Psoas muscle (tissue), 8 donors: ENCODE measurements around the gene MAN2A1. TPM values are rescaled to one million over a fixed set of nuclear protein-coding genes. Genes with fewer than 3 reads are reported as not detected.

ENCODE experiments used
- ATAC-seq, 4 donors: fragments of 200-7000 bp; cut with Tn5 transposase; one replicate each; pipeline ENCODE4 v1.9.1; 2020; ENCODE audit warnings: moderate library complexity in 3 of 4, mild to moderate bottlenecking in 2 of 4
- DNase-seq, 2 donors: peaks; one replicate each; pipeline ENCODE4 v3.0.0-alpha.2; 2020
- H3K27ac ChIP-seq: fragments of 200-600 bp; one replicate; pipeline ENCODE4 v1.8.0; 2022
- H3K27me3 ChIP-seq, 3 donors: fragments of 200-600 bp in 1 of 3; one replicate each; pipeline versions ENCODE4 v1.6.1 to v1.8.0; 2013 to 2022; ENCODE audit warnings: low read length in 2 of 3, mild to moderate bottlenecking in 2 of 3, moderate library complexity in 1 of 3; ENCODE audit not compliant: insufficient read depth in 3 of 3
- H3K36me3 ChIP-seq, 2 donors: fragments of 200-600 bp in 1 of 2; one replicate each; pipeline versions ENCODE4 v1.6.1 to v1.8.0; 2013 to 2022; ENCODE audit warnings: low read depth in 1 of 2, mild to moderate bottlenecking in 1 of 2, moderate library complexity in 1 of 2; ENCODE audit not compliant: insufficient read depth in 1 of 2
- H3K4me1 ChIP-seq: fragments of 200-600 bp; one replicate; pipeline ENCODE4 v1.8.0; 2022
- H3K4me3 ChIP-seq: fragments of 200-600 bp; one replicate; pipeline ENCODE4 v1.8.0; 2022; ENCODE audit warnings: mild to moderate bottlenecking
- H3K9me3 ChIP-seq: fragments of 200-600 bp; one replicate; pipeline ENCODE4 v1.8.0; 2022
- WGBS, 3 donors: extraction: QIAGEN DNeasy Blood & Tissue Kit; methylation state at CpG; one replicate each; pipeline versions ENCODE4 v1.1.6 to v1.1.7; 2013; 5-methylcytosine and 5-hydroxymethylcytosine counted together
- intact Hi-C, 2 donors: fragments of 100-400 bp; cut with DNase I; formaldehyde crosslinking; loops; one replicate each; pipeline versions ENCODE4 v1.11.0 to v1.14.2; 2022
- polyA plus RNA-seq, 3 donors: library from polyadenylated mRNA; stranded (reverse); fragments of 200-250 nt; gene quantifications; one replicate each; pipeline ENCODE4 v1.2.3, GENCODE V29; 2013
- total RNA-seq, 4 donors: library from RNA; stranded (reverse); fragmentation: NEBNext Ultra II Directional in 2 of 4; extraction: Animal tissue kit (Norgen Biotek cat#: 25700) in 2 of 4; gene quantifications; one replicate each; pipeline versions ENCODE4 v1.2.1 to v1.2.4, GENCODE V29; 2021 to 2023
- TF ChIP-seq, protein P1 (sequence below): fragments of 200-600 bp; IDR thresholded peaks from one replicate; pipeline ENCODE4 v1.8.0; 2022; ENCODE audit warnings: antibody characterized with exemption
- donor health status: healthy with polysubstance abuse.
- donor health status: DM: no; HTN: no; CAD: no; lungs with moderate emphysema.
- donor health status: Bipolar disorder and iron deficiency.
- donor health status: healthy.
- donor health status: DM: yes; HTN: yes; CAD: no.
- donor health status: DM: no; HTN: no; CAD: no.
- donor health status: DM: no; HTN: no; CAD: no.
- donor health status: DM: yes; HTN: yes; CAD: no.

MAN2A1 gene
- total and polyA plus RNA-seq, 7 donors: 4.2 to 18.3 (median 12.8) TPM

DNA sequence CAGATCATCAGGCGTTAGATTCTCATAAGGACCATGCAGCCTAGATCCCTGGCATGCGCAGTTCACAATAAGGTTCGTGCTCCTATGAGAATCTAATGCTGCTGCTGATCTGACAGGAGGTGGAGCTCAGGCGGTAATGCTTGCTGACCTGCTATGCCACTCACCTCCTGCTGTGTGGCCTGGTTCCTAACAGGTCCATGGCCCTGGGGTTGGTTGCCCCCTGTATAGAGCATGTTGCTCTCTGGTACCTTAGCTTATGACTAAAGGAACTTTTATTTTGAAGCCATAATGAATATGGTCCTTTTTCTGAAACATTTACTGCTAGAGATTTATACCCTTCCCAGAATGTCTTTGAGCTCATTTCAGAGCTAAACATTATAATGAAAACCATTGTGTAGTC is 3.1 kb downstream of the MAN2A1 start:
- peak overlapping the region; percentile 48 for H3K4me3 ChIP-seq
- H3K27me3 ChIP-seq: no peaks in the 10 kb centered on the region
- WGBS, 3 donors: 54 to 75% (median 64%) methylated on average over 4 of the region's 4 CpGs
- TF ChIP-seq, protein P1, sequence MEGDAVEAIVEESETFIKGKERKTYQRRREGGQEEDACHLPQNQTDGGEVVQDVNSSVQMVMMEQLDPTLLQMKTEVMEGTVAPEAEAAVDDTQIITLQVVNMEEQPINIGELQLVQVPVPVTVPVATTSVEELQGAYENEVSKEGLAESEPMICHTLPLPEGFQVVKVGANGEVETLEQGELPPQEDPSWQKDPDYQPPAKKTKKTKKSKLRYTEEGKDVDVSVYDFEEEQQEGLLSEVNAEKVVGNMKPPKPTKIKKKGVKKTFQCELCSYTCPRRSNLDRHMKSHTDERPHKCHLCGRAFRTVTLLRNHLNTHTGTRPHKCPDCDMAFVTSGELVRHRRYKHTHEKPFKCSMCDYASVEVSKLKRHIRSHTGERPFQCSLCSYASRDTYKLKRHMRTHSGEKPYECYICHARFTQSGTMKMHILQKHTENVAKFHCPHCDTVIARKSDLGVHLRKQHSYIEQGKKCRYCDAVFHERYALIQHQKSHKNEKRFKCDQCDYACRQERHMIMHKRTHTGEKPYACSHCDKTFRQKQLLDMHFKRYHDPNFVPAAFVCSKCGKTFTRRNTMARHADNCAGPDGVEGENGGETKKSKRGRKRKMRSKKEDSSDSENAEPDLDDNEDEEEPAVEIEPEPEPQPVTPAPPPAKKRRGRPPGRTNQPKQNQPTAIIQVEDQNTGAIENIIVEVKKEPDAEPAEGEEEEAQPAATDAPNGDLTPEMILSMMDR: no peak
- no peak for ATAC-seq
- peak overlapping the region; percentile 95 for H3K27ac ChIP-seq
- H3K4me1 ChIP-seq: peaks cover 59% of the 10 kb centered on the region
- DNase-seq: no peak
- no peaks in the 10 kb centered on the region for H3K36me3 ChIP-seq
- intact Hi-C loops: loop anchor here (5.0 to 10.0 kb wide), 3 partner anchors 62 to 149 kb away; no protein-coding TSS in a partner anchor
- H3K9me3 ChIP-seq: no peaks in the 10 kb centered on the region

DNA sequence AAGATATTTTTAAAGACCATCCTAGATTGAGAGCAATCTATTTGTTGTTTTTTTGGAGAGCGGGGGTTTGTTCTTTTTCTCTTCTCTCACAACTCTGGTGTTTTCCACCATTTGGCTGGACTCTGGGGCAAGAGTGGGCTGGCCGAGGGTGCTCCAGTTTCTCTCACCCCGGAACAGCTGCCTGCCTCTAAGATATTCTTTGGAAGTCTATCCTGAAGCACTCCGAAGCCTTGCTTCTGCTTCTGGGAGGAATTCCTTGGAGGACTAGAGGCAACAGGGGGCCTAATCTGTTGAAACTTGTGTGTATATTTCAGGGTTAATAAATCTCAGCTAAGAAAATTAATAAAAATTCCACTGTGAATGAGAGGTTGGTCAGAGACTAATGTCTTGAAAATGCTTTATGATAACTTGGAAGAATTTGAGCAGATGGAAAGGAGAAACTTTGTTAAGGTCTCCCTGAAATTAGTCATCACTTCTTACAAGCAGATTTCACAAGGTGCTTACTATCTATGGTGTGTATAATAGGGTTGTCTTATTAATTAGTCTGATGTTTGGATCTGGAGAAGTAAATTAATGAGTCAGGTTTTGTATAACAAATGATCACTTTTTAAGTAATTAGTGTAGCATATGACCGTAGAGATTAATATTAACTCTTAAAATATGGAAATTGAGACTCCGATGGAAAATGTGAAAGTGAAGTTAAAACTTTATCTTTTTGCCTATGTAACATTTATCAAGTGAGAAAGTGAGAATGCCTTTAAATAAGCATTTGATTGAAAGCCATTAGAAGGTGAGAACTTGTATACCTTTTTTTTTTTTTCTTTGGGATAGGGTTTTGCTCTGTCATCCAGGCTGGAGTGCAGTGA is 4.0 kb downstream of the MAN2A1 start:
- peaks cover 65% of the 10 kb centered on the region for H3K4me1 ChIP-seq
- no peaks in the 10 kb centered on the region for H3K9me3 ChIP-seq
- TF ChIP-seq, protein P1: no peak
- 46 to 50% (median 48%) methylated on average over 6 of the region's 6 CpGs for WGBS, 3 donors
- H3K27ac ChIP-seq: peak overlapping the region; percentile 95
- DNase-seq: no peak
- intact Hi-C loops: loop anchor here (5.0 to 10.0 kb wide), 3 partner anchors 61 to 149 kb away; no protein-coding TSS in a partner anchor
- no peaks in the 10 kb centered on the region for H3K36me3 ChIP-seq
- H3K4me3 ChIP-seq: peak overlapping the region; percentile 48
- H3K27me3 ChIP-seq: no peaks in the 10 kb centered on the region
- no peak for ATAC-seq

DNA sequence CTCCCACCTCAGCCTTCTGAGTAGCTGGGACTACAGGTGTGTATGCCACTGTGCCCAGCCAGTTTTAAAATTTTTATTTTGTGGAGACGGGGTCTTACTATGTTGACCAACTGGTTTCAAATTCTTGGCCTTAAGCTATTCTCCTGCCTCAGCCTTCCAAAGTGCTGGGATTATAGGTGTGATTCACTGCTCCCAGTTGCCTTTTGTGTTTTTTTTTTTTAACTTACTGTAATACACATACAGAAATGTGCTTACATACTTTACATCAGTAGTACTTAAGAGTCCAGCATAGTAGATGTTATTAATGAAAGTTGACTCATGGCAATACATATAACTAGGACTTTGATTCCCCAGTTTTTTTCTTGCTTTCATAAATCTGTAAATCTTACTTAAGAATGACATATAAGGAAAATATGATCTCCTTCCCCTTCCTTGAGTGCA is 4.7 kb downstream of the MAN2A1 start:
- H3K9me3 ChIP-seq: no peaks in the 10 kb centered on the region
- intact Hi-C loops: loop anchor here (5.0 to 10.0 kb wide), 3 partner anchors 60 to 148 kb away; no protein-coding TSS in a partner anchor
- peak overlapping the region; percentile 48 for H3K4me3 ChIP-seq
- H3K4me1 ChIP-seq: peaks cover 65% of the 10 kb centered on the region
- H3K36me3 ChIP-seq: no peaks in the 10 kb centered on the region
- WGBS, 3 donors: 27 to 38% (median 34%) methylated on average over 1 of the region's 1 CpG
- TF ChIP-seq, protein P1: no peak
- ATAC-seq: peak in 1 of 4 donors; percentile 6
- no peak for DNase-seq
- peak overlapping the region; percentile 95 for H3K27ac ChIP-seq
- no peaks in the 10 kb centered on the region for H3K27me3 ChIP-seq

DNA sequence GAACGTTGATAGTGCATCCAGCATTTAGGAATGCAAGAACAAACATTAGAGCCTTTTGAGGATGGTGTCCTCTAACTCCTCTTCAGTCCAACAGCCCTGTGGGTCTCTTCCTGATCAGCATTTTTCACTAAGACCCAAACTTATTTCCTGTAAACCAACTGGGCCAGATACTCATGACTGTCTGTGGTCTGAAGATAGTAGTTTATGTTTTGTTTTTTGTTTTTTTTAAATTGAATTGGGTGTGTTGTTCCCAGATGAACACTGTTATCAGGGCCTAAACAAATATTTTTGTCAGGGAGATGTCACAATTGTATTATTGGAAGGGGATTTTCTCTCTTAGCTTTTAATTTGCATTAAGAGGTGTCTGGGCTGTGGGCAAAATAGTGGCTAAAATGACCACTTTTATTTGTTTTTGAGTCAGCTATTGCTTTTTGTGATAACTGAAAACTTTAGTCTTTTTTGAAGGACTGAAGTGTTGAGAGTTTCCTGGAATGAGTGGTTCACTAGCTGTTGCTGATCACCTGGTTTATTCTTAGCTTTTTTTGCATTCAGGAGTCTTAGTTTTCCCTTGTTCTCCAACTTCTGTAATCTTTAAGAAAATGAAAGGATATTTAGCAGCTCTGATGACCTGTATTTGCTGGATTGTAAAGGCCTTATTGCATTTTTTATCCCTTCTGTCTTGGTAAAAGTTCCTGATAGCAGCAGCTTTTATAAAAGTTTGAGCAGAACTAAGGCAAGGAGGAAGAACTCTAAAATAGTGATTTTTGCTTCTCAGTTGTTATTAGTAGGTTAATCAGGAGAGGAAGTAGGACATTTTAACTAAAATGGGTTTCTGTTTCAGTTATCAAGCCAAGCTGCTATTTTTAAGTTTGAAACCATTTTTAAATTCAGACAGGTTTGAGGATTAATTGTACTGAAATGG is 5.5 kb downstream of the MAN2A1 start:
- no peaks in the 10 kb centered on the region for H3K9me3 ChIP-seq
- H3K36me3 ChIP-seq: no peaks in the 10 kb centered on the region
- peaks cover 65% of the 10 kb centered on the region for H3K4me1 ChIP-seq
- no peaks in the 10 kb centered on the region for H3K27me3 ChIP-seq
- TF ChIP-seq, protein P1: no peak
- 19 to 41% (median 35%) methylated on average over 1 of the region's 1 CpG for WGBS, 3 donors
- peak overlapping the region; percentile 95 for H3K27ac ChIP-seq
- DNase-seq (no peak), ATAC-seq (no peak)
- intact Hi-C loops: loop anchor here in 1 of 2 donors (10.0 kb wide), 1 partner anchor 60 kb away; no protein-coding TSS in a partner anchor
- H3K4me3 ChIP-seq: peak overlapping the region; percentile 13
